ENCODE data around the gene ABHD17A.
A peak's percentile ranks its signal among the peaks of the same experiment; 100 is the strongest.
"Not testable (repeated sequence)": the region's sequence is repeated elsewhere in the genome, so short reads cannot be mapped to it uniquely, and the experiment has no call there.

ABHD17A gene

GRCh38 chr19:1880611-1881392, 4.5 kb downstream of the ABHD17A start:
- no peak for DNase-seq

DNA sequence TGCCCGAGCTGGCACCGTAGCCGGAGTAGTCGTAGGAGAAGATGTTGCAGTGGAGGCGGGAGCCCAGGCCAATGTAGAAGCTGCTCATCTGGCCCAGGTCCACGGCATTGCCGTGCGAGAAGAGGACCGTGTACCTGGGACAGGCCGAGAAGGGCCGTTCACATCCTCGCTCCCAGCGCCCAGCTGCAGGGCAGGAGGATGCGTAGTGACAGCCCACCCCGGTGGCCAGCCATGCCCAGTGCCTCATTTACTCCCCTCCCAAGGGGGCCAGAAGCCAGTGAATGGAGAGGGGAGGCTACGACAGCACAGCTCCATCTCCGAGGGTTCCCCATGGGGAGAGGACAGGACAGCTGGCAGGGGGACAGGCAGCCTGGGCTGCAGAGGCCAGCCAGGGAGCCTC, 5.3 kb downstream of the ABHD17A start:
- not testable (repeated sequence) for DNase-seq

DNA sequence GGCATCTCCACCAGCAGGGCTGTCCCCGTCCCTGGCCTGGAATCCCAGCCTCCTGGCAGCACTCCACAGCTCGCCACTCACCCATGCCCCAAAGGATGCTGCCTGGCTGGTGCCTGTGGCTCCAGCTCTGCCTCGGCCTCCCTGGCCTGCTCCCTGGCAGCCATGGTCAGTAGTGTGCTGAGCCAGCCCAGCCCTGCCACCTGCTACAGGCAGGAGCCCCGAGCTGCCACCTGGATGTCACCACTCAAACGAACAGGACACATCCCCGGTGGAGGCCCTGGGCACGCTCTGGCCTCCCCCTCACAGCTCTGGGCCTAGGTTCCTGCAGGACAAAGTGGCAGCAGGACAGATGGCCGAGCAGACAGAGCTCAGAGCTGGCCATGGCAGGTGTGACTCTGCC, 6.7 kb downstream of the ABHD17A start:
- DNase-seq: not testable (repeated sequence)

GRCh38 chr19:1877280-1877660, 8.0 kb downstream of the ABHD17A start:
- not testable (repeated sequence) for DNase-seq

DNA sequence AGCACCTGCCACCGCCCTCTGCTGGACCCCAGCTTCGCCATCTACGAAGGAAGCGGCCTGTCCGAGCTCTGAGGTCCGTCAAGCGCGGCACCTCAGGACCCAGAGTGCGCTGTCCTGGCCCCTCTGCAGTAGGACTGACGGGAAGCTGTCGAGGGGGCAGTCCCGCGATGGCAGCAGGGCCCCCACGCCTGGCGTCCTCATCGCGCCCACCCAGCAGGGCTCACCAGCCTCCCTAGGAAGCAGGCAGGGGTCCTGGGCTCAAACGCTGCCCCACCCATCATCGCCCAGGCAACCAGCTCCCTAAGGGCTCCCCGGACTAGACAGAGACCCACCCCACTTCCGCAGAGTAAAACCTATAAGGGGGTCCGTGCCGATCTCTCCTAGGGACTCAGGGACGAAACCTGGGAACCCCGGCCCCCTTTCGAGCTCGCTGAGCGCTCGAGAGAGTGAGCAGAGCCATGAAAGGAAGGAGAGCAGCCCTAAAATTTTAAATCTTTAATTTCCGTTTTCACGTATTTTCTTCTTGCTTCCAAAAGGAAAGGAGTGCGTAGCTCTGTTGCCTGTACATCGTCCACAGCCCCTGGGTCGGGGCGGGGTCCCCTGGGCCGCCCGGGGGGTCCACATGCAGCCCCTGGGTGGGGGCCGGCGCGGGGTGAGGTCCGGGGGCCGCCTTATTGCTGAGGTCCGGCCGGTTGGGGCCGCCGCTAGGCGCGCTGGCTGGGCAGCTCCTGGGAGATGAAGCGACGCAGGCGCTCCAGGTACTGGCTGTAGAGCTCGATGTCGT, 8.6 kb downstream of the ABHD17A start:
- DNase-seq: not testable (repeated sequence)

GRCh38 chr19:1875646-1876495, 9.4 kb downstream of the ABHD17A start:
- peak; percentile 91 for DNase-seq

- not testable (repeated sequence) for DNase-seq
Measured at GRCh38 chr19:1875265-1875645, 10.0 kb downstream of the ABHD17A start.

DNA sequence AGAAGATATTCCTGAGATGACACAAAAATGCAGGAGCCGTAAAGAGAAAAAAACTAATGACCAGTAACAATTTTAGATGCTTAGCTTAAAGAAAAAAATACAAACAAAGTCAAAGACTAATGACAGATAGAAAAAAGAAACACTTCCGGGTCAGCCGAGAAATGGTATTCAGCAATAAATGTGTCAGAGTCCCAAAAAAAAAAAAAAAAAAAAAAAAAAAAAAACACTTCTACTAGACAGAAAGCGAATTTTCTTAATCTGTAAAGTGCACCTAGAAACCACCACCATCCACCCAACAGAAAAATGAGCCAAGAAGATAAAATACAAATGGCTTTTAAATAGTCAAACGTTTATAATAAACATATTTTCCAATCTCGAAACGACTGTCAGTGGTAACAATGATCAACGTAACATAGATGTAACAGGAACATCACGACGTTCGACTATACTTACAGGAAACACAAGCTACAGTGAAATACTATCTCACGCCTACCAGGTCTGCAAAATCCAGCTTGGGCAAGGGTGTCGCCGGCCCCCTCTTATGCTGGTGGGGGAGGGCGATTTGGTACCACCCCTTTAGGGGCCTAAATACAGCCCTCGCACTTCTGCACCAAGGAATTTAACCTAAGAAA, 10.6 kb downstream of the ABHD17A start:
- DNase-seq: peak; percentile 46

- no peak for DNase-seq
Measured at GRCh38 chr19:1873524-1874473, 11.5 kb downstream of the ABHD17A start.

- no peak for DNase-seq
Measured at GRCh38 chr19:1872807-1873523, 12.3 kb downstream of the ABHD17A start.

- no peak for DNase-seq
Measured at GRCh38 chr19:1871630-1872029, 13.7 kb downstream of the ABHD17A start.

DNA sequence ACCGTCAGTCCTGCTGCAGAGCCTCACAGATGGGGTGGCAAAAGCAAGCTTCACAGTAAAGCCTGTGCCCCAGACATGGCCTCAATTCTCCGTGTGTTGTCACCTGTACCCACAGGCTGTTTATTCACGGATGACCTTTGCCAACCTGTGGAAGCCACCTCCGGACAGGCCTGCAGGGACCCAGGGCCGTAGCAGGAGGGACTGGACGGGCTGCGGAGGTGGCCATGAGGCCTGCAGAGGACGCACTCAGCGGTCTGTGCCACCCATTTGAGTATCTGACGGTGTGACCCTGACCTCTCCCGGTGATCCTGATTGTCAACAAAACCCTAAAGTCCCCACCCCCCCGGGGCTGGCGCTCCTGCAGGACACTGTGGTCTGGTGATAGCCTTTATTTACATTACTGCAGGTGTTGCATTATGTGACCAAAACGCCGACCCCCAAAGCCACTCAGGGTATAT, 14.1 kb downstream of the ABHD17A start:
- DNase-seq: no peak

DNA sequence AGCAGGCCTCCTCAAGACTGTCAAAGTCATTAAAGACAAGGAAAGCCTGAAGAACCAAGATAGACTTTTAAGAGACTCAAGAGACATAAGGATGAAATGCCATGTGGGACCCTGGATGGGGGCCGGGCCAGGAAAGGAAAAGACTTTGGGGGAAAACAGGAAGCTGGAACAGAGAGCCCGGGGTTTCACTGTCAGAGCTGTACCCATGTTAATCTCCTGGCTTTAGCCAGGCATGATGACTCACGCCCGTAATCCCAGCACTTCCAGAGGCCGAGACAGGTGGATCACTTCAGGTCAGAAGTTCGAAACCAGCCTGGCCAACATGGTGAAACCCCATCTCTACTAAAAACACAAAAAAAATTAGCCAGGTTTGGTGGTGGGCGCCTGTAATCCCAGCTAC, 16.3 kb downstream of the ABHD17A start:
- DNase-seq: no peak

DNA sequence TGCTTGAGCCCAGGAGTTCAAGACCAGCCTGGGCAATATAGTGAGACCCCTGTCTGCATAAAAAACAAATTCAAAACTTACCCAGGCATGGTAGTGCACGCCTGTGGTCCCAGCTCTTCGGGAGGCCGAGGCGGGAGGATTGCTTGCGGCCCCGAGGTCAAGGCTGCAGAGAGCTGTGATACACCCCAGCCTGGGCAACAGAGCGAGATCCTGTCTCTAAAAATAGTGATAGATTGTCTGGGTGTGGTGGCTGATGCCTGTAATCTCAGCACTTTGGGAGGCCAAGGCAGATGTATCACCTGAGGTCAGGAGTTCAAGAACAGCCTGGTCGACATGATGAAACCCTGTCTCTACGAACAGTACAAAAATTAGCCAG, 18.0 kb downstream of the ABHD17A start:
- no peak for DNase-seq

- no peak for DNase-seq
Measured at GRCh38 chr19:1866693-1867348, 18.5 kb downstream of the ABHD17A start.

DNA sequence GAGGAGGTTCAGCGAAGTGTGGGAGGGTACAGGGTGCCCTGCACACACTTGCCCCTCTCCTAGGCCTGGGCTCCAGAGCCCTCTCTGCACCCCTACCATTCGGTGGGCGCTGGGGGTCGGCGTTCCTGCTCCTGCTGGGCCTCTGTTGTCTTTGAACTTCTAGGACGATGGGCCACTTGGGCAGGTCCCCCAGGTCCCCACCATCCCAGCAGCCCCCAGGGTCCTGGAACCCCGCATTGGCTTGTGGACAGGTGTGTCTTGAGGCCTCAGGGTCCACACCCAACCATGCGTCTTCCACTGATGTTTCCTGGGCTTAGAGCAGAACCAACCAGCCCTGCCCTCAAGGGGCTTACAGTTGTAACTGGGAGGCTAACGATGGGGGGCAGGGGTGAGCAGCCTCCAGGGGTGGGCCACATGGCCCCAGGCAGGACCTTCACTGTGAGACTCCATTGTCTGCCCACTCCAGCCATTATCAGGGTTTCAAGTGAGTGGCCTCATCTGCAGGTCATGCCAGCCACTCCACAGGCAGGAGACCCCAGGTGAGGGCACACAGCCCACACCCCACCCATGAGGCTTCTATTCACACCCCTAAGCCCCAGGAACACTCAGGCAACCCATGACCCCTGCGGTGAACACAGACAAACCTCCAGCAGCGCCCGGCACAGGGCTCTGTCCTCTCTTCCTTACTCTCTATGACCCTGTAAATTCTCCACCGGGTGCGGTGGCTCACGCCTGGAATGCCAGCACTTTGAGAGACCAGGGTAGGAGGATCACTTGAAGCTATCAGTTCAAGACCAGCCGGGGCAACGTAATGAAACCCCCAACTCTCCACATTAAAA, 19.9 kb downstream of the ABHD17A start:
- DNase-seq: no peak

GRCh38 chr19:1864480-1865171, 20.7 kb downstream of the ABHD17A start:
- peak; percentile 80 for DNase-seq

- peak; percentile 93 for DNase-seq
Measured at GRCh38 chr19:1863638-1864479, 21.4 kb downstream of the ABHD17A start.

Measured in stimulated activated CD8-positive, alpha-beta memory T cell treated with anti-CD3 and anti-CD28 coated beads, Interleukin-4, amount 100 ng/mL, for 48 hours (primary cell).